Measurements from ENCODE around the gene C11orf98.
A peak's percentile ranks its signal among the peaks of the same experiment; 100 is the strongest.

GRCh38 chr11:62666259-62666926 is 1.4 kb upstream of the C11orf98 start:
- TF ChIP-seq ZNF274 (CRISPR knock-in tag; IDR thresholded peaks at IDR 0.05) = no peak
- peak; percentile 89 for TF ChIP-seq AGO2 (optimal IDR thresholded peaks at IDR 0.05; ENCODE audit: low read depth, low read length)
- no peak for TF ChIP-seq RAD21 (CRISPR knock-in tag; IDR thresholded peaks at IDR 0.05)
- no peak for TF ChIP-seq ARNT (IDR thresholded peaks at IDR 0.05)
- no peak for TF ChIP-seq SMC3 (IDR thresholded peaks at IDR 0.05; ENCODE audit: low read length)
- TF ChIP-seq CTCF (CRISPR knock-in tag; IDR thresholded peaks at IDR 0.05) = no peak
- TF ChIP-seq ZBTB38 (CRISPR knock-in tag; IDR thresholded peaks at IDR 0.05) = no peak; the same call in 1 of the 2 replicates
- TF ChIP-seq PCBP1 (IDR thresholded peaks at IDR 0.05; ENCODE audit: borderline replicate concordance, low read depth, low read length) = no peak
- no peak for TF ChIP-seq GTF3A (CRISPR knock-in tag; conservative IDR thresholded peaks at IDR 0.05)
- no peak for TF ChIP-seq NR2C2 (CRISPR knock-in tag; IDR thresholded peaks at IDR 0.05; ENCODE audit: borderline replicate concordance)

All from HepG2 (cell line).